ENCODE results near the gene FBXO41. TPM values are rescaled to one million over a fixed set of nuclear protein-coding genes. Genes with fewer than 3 reads are reported as not detected.
A peak's percentile ranks its signal among the peaks of the same experiment; 100 is the strongest.

The FBXO41 gene
- total and polyA plus RNA-seq, 9 of the 15 experiments (the other 6 are each of a cell fraction or from before 2014, with no cell fraction given), result 0.21 to 8.2 (median 3.5) TPM

DNA sequence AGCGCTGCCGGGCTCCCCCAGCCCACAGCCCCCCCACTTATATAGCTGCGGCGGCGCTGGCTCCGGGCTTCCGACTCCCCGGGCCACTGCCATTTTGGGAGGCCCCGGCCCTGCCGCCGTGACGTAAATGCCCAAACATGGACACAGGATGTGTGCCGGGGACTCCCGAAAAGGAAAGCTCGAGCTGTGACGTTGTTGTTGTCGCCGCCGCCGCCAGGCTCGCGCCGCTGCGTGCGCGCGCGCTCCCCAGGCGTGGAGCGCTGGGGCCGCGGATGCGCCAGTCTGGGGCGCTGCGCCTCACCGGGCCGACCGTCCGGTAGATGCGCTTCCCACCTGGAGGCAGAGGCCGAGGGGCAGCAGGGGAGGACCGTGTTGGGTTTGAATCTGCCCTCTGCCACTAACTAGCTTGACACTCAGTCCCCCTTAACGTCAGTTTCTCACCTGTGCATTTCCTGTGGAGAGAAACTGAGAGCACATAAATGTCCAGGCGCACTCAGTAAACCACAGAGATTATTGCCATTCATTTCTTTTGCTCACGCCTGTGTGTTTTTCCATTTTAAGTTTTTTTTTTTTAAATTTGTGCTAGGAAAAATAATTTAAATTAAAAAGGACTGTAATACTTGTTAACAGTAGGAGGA is 9.4 kb upstream of the FBXO41 start, which contains the start of gene EGR4:
Gene EGR4, minus strand, starts transcription at position 15 of the 638 bp plus-strand sequence. CDS start 231 bp downstream, outside the sequence.
- Histone ChIP-seq H3K9ac (ENCODE audit: insufficient read depth in 1 of 2, low read depth in 2 of 2, low read length in 2 of 2) (peak within 1 kb of the TSS in 1 of 2 experiments; percentile 73; a peak in 1 of 4 replicates), H2AFZ (ENCODE audit: low read depth, low read length) (no peak within 1 kb of the TSS), H3K27ac (ENCODE audit: extremely low read depth, low read depth, low read length) (no peak within 1 kb of the TSS), H3K79me2 (ENCODE audit: control insufficient read depth, insufficient read depth, low read length) (no peaks in the 10 kb centered on the region), H4K20me1 (replicated peaks; ENCODE audit: control insufficient read depth, insufficient read depth, low read length) (peaks cover 3% of the 10 kb centered on the region; the same call in 1 of the 2 replicates), H3K36me3 (ENCODE audit: control insufficient read depth, insufficient read depth, low read length) (no peaks in the 10 kb centered on the region), H3K4me2 (ENCODE audit: insufficient read depth, low read length) (peak within 1 kb of the TSS; percentile 57), H3K9me1 (ENCODE audit: control insufficient read depth, insufficient read depth, low read length) (peaks cover 2% of the 10 kb centered on the region), H3K4me1 (replicated peaks in 1 of 2; ENCODE audit: control insufficient read depth in 2 of 2, insufficient read depth in 2 of 2, low read length in 2 of 2) (peaks cover 0 to 28% of the 10 kb centered on the region in 2 experiments; a peak in 2 of 5 replicates), H3K27me3 (ENCODE audit: control insufficient read depth in 2 of 2, insufficient read depth in 2 of 2, low read length in 2 of 2) (peaks cover 5 to 41% of the 10 kb centered on the region in 2 experiments; a peak in 4 of 5 replicates), H3K4me3 (peak within 1 kb of the TSS; percentile 36; the same call in 1 of the 2 replicates), H3K9me3 (replicated peaks; ENCODE audit: control insufficient read depth, insufficient read depth, low read depth, low read length) (no peaks in the 10 kb centered on the region)
- FAIRE-seq (no peak), DNase-seq (ENCODE audit: extremely low read depth in 1 of 4, low spot score in 3 of 4) (peak; percentile 64 to 68 (median 66)), ATAC-seq (peak; percentile 83)
- CTCF ChIA-PET (ENCODE audit: low intra/inter-chr PET ratio), result interaction anchor here (0.7 kb wide), 1 partner anchor 16 kb away, joined by 3 read pairs; no protein-coding TSS in a partner anchor
- POLR2A ChIA-PET, result interaction anchor here (0.7 kb wide), 1 partner anchor 27 kb away, joined by 3 read pairs; no protein-coding TSS in a partner anchor
- 1% methylated on average over 39 of the region's 45 CpGs for whole genome bisulfite sequencing (ENCODE audit: insufficient coverage, low coverage, missing lambda C conversion rate)
- in situ Hi-C loops (cut with MboI), result no loop called here
- intact Hi-C loops (cut with micrococcal nuclease), result no loop called here
- no TSS peak for BruUV-seq (replicated peaks)
- TF ChIP-seq MYC (IDR thresholded peaks at IDR 0.05; ENCODE audit: low read depth, low read length), result no peak
- TF ChIP-seq MYC (CRISPR knock-in tag; IDR thresholded peaks at IDR 0.05; ENCODE audit: borderline replicate concordance, low read depth), result no peak
- TF ChIP-seq, protein P1, sequence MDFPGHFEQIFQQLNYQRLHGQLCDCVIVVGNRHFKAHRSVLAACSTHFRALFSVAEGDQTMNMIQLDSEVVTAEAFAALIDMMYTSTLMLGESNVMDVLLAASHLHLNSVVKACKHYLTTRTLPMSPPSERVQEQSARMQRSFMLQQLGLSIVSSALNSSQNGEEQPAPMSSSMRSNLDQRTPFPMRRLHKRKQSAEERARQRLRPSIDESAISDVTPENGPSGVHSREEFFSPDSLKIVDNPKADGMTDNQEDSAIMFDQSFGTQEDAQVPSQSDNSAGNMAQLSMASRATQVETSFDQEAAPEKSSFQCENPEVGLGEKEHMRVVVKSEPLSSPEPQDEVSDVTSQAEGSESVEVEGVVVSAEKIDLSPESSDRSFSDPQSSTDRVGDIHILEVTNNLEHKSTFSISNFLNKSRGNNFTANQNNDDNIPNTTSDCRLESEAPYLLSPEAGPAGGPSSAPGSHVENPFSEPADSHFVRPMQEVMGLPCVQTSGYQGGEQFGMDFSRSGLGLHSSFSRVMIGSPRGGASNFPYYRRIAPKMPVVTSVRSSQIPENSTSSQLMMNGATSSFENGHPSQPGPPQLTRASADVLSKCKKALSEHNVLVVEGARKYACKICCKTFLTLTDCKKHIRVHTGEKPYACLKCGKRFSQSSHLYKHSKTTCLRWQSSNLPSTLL (IDR thresholded peaks at IDR 0.05), result no peak
- TF ChIP-seq, protein P2, sequence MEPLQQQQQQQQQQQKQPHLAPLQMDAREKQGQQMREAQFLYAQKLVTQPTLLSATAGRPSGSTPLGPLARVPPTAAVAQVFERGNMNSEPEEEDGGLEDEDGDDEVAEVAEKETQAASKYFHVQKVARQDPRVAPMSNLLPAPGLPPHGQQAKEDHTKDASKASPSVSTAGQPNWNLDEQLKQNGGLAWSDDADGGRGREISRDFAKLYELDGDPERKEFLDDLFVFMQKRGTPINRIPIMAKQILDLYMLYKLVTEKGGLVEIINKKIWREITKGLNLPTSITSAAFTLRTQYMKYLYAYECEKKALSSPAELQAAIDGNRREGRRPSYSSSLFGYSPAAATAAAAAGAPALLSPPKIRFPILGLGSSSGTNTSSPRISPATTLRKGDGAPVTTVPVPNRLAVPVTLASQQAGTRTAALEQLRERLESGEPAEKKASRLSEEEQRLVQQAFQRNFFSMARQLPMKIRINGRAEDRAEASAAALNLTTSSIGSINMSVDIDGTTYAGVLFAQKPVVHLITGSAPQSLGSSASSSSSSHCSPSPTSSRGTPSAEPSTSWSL (CRISPR knock-in tag; IDR thresholded peaks at IDR 0.05; ENCODE audit: borderline replicate concordance), result no peak
- no peak for TF ChIP-seq ZKSCAN8 (CRISPR knock-in tag; IDR thresholded peaks at IDR 0.05)
- TF ChIP-seq ATF1 (CRISPR knock-in tag; IDR thresholded peaks at IDR 0.05), result no peak
- TF ChIP-seq ATF1 (tag; IDR thresholded peaks at IDR 0.05), result peak; percentile 83
- no peak for TF ChIP-seq GATAD2B (IDR thresholded peaks at IDR 0.05; ENCODE audit: borderline replicate concordance)
- TF ChIP-seq, protein P3, sequence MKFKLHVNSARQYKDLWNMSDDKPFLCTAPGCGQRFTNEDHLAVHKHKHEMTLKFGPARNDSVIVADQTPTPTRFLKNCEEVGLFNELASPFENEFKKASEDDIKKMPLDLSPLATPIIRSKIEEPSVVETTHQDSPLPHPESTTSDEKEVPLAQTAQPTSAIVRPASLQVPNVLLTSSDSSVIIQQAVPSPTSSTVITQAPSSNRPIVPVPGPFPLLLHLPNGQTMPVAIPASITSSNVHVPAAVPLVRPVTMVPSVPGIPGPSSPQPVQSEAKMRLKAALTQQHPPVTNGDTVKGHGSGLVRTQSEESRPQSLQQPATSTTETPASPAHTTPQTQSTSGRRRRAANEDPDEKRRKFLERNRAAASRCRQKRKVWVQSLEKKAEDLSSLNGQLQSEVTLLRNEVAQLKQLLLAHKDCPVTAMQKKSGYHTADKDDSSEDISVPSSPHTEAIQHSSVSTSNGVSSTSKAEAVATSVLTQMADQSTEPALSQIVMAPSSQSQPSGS (CRISPR knock-in tag; IDR thresholded peaks at IDR 0.05), result no peak
- TF ChIP-seq, protein P4, sequence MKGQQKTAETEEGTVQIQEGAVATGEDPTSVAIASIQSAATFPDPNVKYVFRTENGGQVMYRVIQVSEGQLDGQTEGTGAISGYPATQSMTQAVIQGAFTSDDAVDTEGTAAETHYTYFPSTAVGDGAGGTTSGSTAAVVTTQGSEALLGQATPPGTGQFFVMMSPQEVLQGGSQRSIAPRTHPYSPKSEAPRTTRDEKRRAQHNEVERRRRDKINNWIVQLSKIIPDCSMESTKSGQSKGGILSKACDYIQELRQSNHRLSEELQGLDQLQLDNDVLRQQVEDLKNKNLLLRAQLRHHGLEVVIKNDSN (CRISPR knock-in tag; IDR thresholded peaks at IDR 0.05), result no peak
